Measurements from ENCODE around the gene ABCC2.

ABCC2 gene

GRCh38 chr10:99760321-99760720 is 22.1 kb upstream of the ABCC2 start:
- H3K4me3 ChIP-seq (ENCODE audit: low read depth, low read length), result no peak overlapping the region
- DNase-seq (ENCODE audit: low read depth), result no peak
- TF ChIP-seq CTCF (IDR thresholded peaks at IDR 0.05; ENCODE audit: insufficient read depth, low read depth, low read length, missing control alignments), result no peak

GRCh38 chr10:99761365-99761764 is 21.1 kb upstream of the ABCC2 start:
- no peak for DNase-seq (ENCODE audit: low read depth)
- TF ChIP-seq CTCF (IDR thresholded peaks at IDR 0.05; ENCODE audit: insufficient read depth, low read depth, low read length, missing control alignments), result no peak

GRCh38 chr10:99765672-99766301 is 16.7 kb upstream of the ABCC2 start:
- TF ChIP-seq CTCF (IDR thresholded peaks at IDR 0.05; ENCODE audit: insufficient read depth, low read depth, low read length, missing control alignments), result no peak
- H3K4me3 ChIP-seq (ENCODE audit: low read depth, low read length), result no peak overlapping the region
- DNase-seq (ENCODE audit: low read depth), result peak; percentile 25

More at GRCh38 chr10:99761365-99761764, 21.1 kb upstream of the ABCC2 start:
- no peak overlapping the region for H3K4me3 ChIP-seq (ENCODE audit: low read depth, low read length)

- peak; percentile 78 for DNase-seq (ENCODE audit: low read depth)
- no peak overlapping the region for H3K4me3 ChIP-seq (ENCODE audit: low read depth, low read length)
- TF ChIP-seq CTCF (IDR thresholded peaks at IDR 0.05; ENCODE audit: insufficient read depth, low read depth, low read length, missing control alignments), result no peak
Measured at GRCh38 chr10:99766302-99766681, 16.1 kb upstream of the ABCC2 start.

GRCh38 chr10:99767901-99768300 is 14.5 kb upstream of the ABCC2 start:
- no peak for DNase-seq (ENCODE audit: low read depth)
- TF ChIP-seq CTCF (IDR thresholded peaks at IDR 0.05; ENCODE audit: insufficient read depth, low read depth, low read length, missing control alignments), result no peak
- H3K4me3 ChIP-seq (ENCODE audit: low read depth, low read length), result no peak overlapping the region

GRCh38 chr10:99768556-99768955 is 13.9 kb upstream of the ABCC2 start:
- DNase-seq (ENCODE audit: low read depth), result no peak
- H3K4me3 ChIP-seq (ENCODE audit: low read depth, low read length), result no peak overlapping the region
- no peak for TF ChIP-seq CTCF (IDR thresholded peaks at IDR 0.05; ENCODE audit: insufficient read depth, low read depth, low read length, missing control alignments)

- no peak for DNase-seq (ENCODE audit: low read depth)
- H3K4me3 ChIP-seq (ENCODE audit: low read depth, low read length), result no peak overlapping the region
- no peak for TF ChIP-seq CTCF (IDR thresholded peaks at IDR 0.05; ENCODE audit: insufficient read depth, low read depth, low read length, missing control alignments)
Measured at GRCh38 chr10:99769706-99770105, 12.7 kb upstream of the ABCC2 start.

Data from GM12865 (cell line).